ENCODE results near the gene TRPM3.

TRPM3 gene

GRCh38 chr9:70549926-70550325 lies 571.5 kb downstream of the TRPM3 start:
- no peak for ATAC-seq
- TF ChIP-seq ZC3H10 (CRISPR knock-in tag; IDR thresholded peaks at IDR 0.05) (no peak), PATZ1 (CRISPR knock-in tag; IDR thresholded peaks at IDR 0.05; ENCODE audit: borderline replicate concordance) (no peak), ARNTL (CRISPR knock-in tag; IDR thresholded peaks at IDR 0.05; ENCODE audit: borderline replicate concordance, low read depth) (no peak)

GRCh38 chr9:70542311-70542931 lies 579.0 kb downstream of the TRPM3 start:
- TF ChIP-seq ZFP30 (CRISPR knock-in tag; IDR thresholded peaks at IDR 0.05) (no peak), TOX (CRISPR knock-in tag; IDR thresholded peaks at IDR 0.05; ENCODE audit: borderline replicate concordance) (no peak), CSRNP3 (CRISPR knock-in tag; IDR thresholded peaks at IDR 0.05) (no peak), ESRRG (CRISPR knock-in tag; IDR thresholded peaks at IDR 0.05) (no peak), POU6F1 (CRISPR knock-in tag; IDR thresholded peaks at IDR 0.05; ENCODE audit: borderline replicate concordance, low read depth) (no peak), ZC3H10 (CRISPR knock-in tag; IDR thresholded peaks at IDR 0.05) (no peak), ZNF8 (CRISPR knock-in tag; IDR thresholded peaks at IDR 0.05) (no peak), BACH2 (CRISPR knock-in tag; IDR thresholded peaks at IDR 0.05; ENCODE audit: borderline replicate concordance) (no peak), CSDC2 (CRISPR knock-in tag; IDR thresholded peaks at IDR 0.05) (no peak), TCF4 (CRISPR knock-in tag; IDR thresholded peaks at IDR 0.05; ENCODE audit: borderline replicate concordance) (no peak), ZNF565 (CRISPR knock-in tag; conservative IDR thresholded peaks at IDR 0.05; ENCODE audit: low read depth) (no peak), ZFP3 (CRISPR knock-in tag; IDR thresholded peaks at IDR 0.05) (no peak), PPARA (CRISPR knock-in tag; IDR thresholded peaks at IDR 0.05; ENCODE audit: borderline replicate concordance) (no peak), TSHZ2 (CRISPR knock-in tag; IDR thresholded peaks at IDR 0.05) (no peak), ZNF70 (CRISPR knock-in tag; IDR thresholded peaks at IDR 0.05) (no peak)
- ATAC-seq, result no peak

GRCh38 chr9:70540016-70540415 lies 581.4 kb downstream of the TRPM3 start:
- no peak for ATAC-seq
- TF ChIP-seq GLIS3 (CRISPR knock-in tag; IDR thresholded peaks at IDR 0.05) (no peak), TCF4 (CRISPR knock-in tag; IDR thresholded peaks at IDR 0.05; ENCODE audit: borderline replicate concordance) (no peak), ESRRG (CRISPR knock-in tag; IDR thresholded peaks at IDR 0.05) (no peak), CSRNP3 (CRISPR knock-in tag; IDR thresholded peaks at IDR 0.05) (no peak), CREB5 (CRISPR knock-in tag; IDR thresholded peaks at IDR 0.05; ENCODE audit: low read depth) (no peak), PATZ1 (CRISPR knock-in tag; IDR thresholded peaks at IDR 0.05; ENCODE audit: borderline replicate concordance) (no peak), OSR1 (CRISPR knock-in tag; IDR thresholded peaks at IDR 0.05) (no peak), ARNTL (CRISPR knock-in tag; IDR thresholded peaks at IDR 0.05; ENCODE audit: borderline replicate concordance, low read depth) (no peak), ZNF565 (CRISPR knock-in tag; conservative IDR thresholded peaks at IDR 0.05; ENCODE audit: low read depth) (no peak), CSDC2 (CRISPR knock-in tag; IDR thresholded peaks at IDR 0.05) (no peak), ZFP30 (CRISPR knock-in tag; IDR thresholded peaks at IDR 0.05) (no peak), POU6F1 (CRISPR knock-in tag; IDR thresholded peaks at IDR 0.05; ENCODE audit: borderline replicate concordance, low read depth) (no peak), TOX (CRISPR knock-in tag; IDR thresholded peaks at IDR 0.05; ENCODE audit: borderline replicate concordance) (no peak)

All from SK-N-SH treated with all-trans-retinoic acid at 6 μM for 48 hours (cell line).